GM13976 (cell line): ENCODE data around the gene FPR3.
"Not testable (repeated sequence)": the region's sequence is repeated elsewhere in the genome, so short reads cannot be mapped to it uniquely, and the experiment has no call there.

Source experiments
- DNase-seq: peaks from one replicate; pipeline ENCODE4 v3.0.0; 2012; ENCODE audit warnings: low spot score
- CTCF ChIP-seq: IDR thresholded peaks from 2 replicates; pipeline ENCODE4 v1.5.1; 2012; ENCODE audit warnings: borderline replicate concordance, mild to moderate bottlenecking; ENCODE audit not compliant: insufficient read depth; ENCODE audit errors: extremely low read depth, missing control alignments, control extremely low read depth
- in situ Hi-C: fragments of 300-500 bp; cut with MboI; formaldehyde crosslinking; loops from one replicate; pipeline ENCODE4 v1.12.0; 2022; ENCODE audit warnings: low sequenced_read_pairs, mixed read lengths, inconsistent platforms; ENCODE audit not compliant: unreplicated experiment

The FPR3 gene

GRCh38 chr19:51771376-51772130 lies 23.4 kb upstream of the FPR3 start:
- TF ChIP-seq CTCF: no peak
- peak; percentile 29 for DNase-seq
- in situ Hi-C loops: no loop called here

GRCh38 chr19:51772977-51773376 lies 22.0 kb upstream of the FPR3 start:
- no peak for TF ChIP-seq CTCF
- no peak for DNase-seq
- in situ Hi-C loops: no loop called here

- in situ Hi-C loops, DNase-seq: not testable (repeated sequence)
Observed at GRCh38 chr19:51776561-51776960, 18.4 kb upstream of the FPR3 start.

GRCh38 chr19:51777570-51778462 lies 17.1 kb upstream of the FPR3 start:
- in situ Hi-C loops: no loop called here
- peak; percentile 49 for TF ChIP-seq CTCF
- DNase-seq: peak; percentile 64

- no peak for DNase-seq
- in situ Hi-C loops: no loop called here
- TF ChIP-seq CTCF: no peak
Observed at GRCh38 chr19:51779181-51779580, 15.8 kb upstream of the FPR3 start.

GRCh38 chr19:51779703-51780102 lies 15.3 kb upstream of the FPR3 start:
- no peak for DNase-seq
- TF ChIP-seq CTCF: no peak
- in situ Hi-C loops: no loop called here

- TF ChIP-seq CTCF: no peak
- no peak for DNase-seq
- in situ Hi-C loops: no loop called here
Observed at GRCh38 chr19:51780270-51780669, 14.7 kb upstream of the FPR3 start.
